ENCODE data around the gene ATP2B1. TPM values are rescaled to one million over a fixed set of nuclear protein-coding genes. Genes with fewer than 3 reads are reported as not detected.

The ATP2B1 gene
- total RNA-seq: 15.8 and 16.4 TPM in 2 replicates

DNA sequence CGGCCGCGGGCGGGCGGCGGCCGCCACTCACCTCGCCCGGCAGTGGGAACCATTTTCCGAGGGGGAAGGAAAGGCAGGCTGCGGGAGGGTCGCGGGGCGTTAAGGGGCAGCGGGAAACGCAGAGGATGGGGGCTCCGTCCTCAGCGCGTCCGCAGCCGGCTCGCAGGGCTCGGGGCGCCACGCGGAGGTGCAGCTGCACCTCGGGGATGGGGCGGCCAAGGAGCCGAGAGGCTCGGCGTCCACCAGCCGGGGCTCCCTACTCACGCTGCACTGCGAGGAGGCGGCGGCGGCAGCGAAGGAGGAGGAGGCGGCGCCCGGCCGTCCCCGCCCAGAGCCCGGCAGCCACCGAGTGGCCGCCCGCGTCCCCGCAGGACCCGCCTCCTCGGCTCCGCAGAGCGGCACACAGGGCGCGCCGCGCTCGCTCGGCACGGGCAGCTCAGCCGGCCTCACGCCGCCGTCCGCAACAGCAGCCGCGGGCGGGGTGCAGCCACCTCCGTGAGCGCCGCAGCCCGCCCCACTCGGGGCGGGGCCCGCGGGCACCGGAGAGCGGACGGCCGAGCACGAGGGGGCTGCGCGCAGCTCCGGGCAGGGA is at the start of gene ATP2B1:
Gene ATP2B1 (minus strand): TSS at position 274 of the 592 bp plus-strand sequence. CDS start 52,952 bp downstream, outside the sequence.

Other genes with a start within 250 kb of the ATP2B1 start
- 3.7 and 4.8 TPM in 2 replicates for gene GALNT4, start 184.0 kb downstream of the ATP2B1 start, total RNA-seq
- 9.9 and 10.4 TPM in 2 replicates for gene POC1B, start 182.8 kb downstream of the ATP2B1 start, total RNA-seq